ENCODE results near the gene RLN2. TPM values are rescaled to one million over a fixed set of nuclear protein-coding genes. Genes with fewer than 3 reads are reported as not detected.
A peak's percentile ranks its signal among the peaks of the same experiment; 100 is the strongest.

RLN2 gene
- total RNA-seq, 1 donor from 2014 or later: not detected

- DNase-seq (ENCODE audit: extremely low spot score, unreplicated experiment): no peak
- TF ChIP-seq CTCF (IDR thresholded peaks at IDR 0.05): no peak
Observed at GRCh38 chr9:5264219-5264595, 40.3 kb downstream of the RLN2 start.

GRCh38 chr9:5263351-5264218 lies 40.9 kb downstream of the RLN2 start:
- peaks cover 3% of the 10 kb centered on the region for H3K4me1 Mint-ChIP-seq (ENCODE audit: unreplicated experiment)
- no peak overlapping the region for H3K4me3 Mint-ChIP-seq (ENCODE audit: unreplicated experiment)
- no peak for DNase-seq (ENCODE audit: extremely low spot score, unreplicated experiment)
- no peak overlapping the region for H3K27ac Mint-ChIP-seq (ENCODE audit: unreplicated experiment)
- no peaks in the 10 kb centered on the region for H3K27me3 Mint-ChIP-seq (ENCODE audit: unreplicated experiment)
- no peaks in the 10 kb centered on the region for H3K36me3 Mint-ChIP-seq (ENCODE audit: unreplicated experiment)
- H3K9me3 Mint-ChIP-seq (ENCODE audit: unreplicated experiment): peaks cover 3% of the 10 kb centered on the region
- peak; percentile 29 for TF ChIP-seq CTCF (IDR thresholded peaks at IDR 0.05)

More at GRCh38 chr9:5264219-5264595, 40.3 kb downstream of the RLN2 start:
- Mint-ChIP-seq H3K27me3 (ENCODE audit: unreplicated experiment) (no peaks in the 10 kb centered on the region), H3K9me3 (ENCODE audit: unreplicated experiment) (peaks cover 3% of the 10 kb centered on the region), H3K4me1 (ENCODE audit: unreplicated experiment) (peaks cover 8% of the 10 kb centered on the region), H3K4me3 (ENCODE audit: unreplicated experiment) (no peak overlapping the region), H3K27ac (ENCODE audit: unreplicated experiment) (no peak overlapping the region), H3K36me3 (ENCODE audit: unreplicated experiment) (no peaks in the 10 kb centered on the region)

Other genes starting within 250 kb of the RLN2 start
- not detected in 2 replicates for gene INSL6, start 119.1 kb downstream of the RLN2 start, total RNA-seq
- not detected in 2 replicates for gene INSL4, start 73.3 kb downstream of the RLN2 start, total RNA-seq
- not detected in 2 replicates for gene RLN1, start 35.2 kb upstream of the RLN2 start, total RNA-seq
- gene PLGRKT, start 133.2 kb upstream of the RLN2 start, total RNA-seq: 12.4 and 13.9 TPM in 2 replicates
- gene CD274, start 145.8 kb upstream of the RLN2 start, total RNA-seq: 0.31 and 0.43 TPM in 2 replicates
- 1.7 TPM in 2 replicates for gene PDCD1LG2, start 205.8 kb upstream of the RLN2 start, total RNA-seq

Data from osteocyte (in vitro differentiated cells).